NK-92 (cell line): Measurements from ENCODE around the gene CEP152.

Experiments used
- DNase-seq: peaks from one replicate; lab custom pipeline; 2025; ENCODE audit not compliant: unreplicated experiment; lab: John Stamatoyannopoulos, UW

The CEP152 gene

DNA sequence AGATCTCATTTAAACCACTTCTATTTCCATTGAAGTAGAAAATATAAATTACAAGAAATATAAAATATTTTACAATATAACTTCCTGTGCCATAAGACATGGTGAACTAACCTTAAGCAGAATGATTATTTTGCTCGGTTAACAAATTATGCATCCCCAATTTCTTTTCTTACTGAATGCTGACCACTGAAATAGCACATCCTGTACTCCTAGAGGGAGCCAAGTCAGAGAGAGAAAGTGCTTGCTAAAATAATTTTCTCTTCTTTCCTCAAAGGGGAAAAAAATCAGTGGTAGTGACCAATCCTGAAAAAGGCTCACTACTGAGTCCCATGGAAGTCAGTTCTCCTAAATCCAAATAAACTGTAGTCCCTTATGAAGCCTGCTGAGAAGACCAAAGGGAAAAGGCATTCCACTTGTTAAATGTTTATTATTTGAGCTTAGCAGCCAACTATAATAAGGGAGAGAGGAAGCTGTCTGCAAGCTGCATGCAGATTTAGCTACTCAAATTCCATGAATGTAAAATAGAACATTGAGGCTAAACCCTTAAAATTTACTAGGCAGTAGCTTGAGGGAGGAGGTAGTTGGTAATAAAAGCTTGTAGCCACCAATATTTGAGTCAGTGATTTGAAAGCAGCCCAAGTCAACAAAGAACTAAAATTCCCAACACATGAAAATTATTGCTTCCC, 33.1 kb downstream of the CEP152 start:
- no peak for DNase-seq

DNA sequence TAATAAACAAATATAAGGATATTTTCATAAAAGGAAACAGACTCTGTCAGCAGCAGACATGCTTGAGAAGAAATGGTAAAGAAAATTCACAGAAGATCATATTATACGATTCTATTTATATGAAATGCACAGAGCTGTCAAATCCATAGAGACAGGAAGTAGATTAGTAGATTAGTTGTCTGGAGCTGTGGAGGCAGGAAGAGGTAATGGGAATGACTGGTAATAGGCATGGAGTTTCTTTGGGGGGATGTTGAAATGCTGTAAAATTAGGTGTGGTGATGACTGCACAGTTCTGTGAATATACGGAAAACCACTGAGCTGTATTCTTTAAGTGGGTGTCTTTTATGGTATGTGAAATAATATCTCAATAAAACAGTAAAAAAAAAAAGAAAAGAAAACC, 35.3 kb downstream of the CEP152 start:
- DNase-seq: no peak

DNA sequence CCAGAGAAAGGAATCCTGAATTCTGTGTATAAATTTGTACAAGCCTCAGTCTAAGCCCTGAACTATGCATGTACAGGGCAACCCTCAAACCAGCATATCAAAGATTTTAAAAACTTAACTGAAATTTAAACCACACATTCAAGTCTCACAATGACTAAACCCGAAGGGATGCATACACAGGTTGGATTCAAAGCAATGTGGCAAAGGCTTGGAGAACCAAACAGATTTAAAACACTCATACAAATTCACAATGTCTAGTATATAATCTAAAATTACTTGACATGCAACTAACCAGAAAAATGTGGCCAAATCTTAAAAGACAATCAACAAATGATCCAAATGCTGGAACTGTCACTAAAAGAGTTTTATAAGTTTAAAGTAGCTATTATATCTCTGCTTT, 36.4 kb downstream of the CEP152 start:
- DNase-seq: no peak

DNA sequence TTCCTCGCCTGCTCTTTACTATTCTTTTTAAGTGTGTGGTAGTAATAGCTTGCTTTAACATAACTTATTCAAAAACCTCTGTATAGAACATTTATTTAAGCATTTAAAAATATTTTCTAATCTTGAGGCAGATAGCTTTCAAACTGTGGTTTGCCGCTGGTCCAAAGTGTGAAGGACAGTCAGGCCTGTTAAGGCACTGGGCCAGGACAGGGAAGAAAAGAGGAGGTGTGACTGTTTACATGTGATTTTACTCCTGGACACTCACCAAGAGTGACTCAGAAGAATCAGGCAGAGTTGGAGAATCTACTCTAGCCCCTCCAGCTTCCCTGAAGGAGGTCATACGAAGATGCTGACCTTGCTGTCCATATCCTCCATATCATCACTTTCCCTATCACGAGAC, 44.7 kb downstream of the CEP152 start:
- no peak for DNase-seq

DNA sequence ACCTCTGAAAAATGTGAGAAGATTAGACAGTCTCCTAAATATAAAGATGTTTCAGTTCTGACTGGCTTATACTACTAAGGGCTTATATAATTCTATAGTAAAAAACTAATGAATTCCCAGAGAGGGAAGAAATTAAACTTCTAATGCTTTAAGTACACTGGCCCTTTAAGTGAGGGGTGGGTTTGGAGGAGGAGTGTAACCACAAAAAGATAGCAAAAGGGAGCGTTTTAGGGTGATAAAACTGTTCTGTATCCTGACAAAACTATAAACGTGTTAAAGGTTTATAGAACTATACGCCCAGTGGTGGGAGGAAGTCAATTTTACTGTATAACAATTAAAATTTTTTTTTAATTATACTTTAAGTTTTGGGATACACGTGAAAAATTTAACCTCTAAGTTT, 45.8 kb downstream of the CEP152 start:
- DNase-seq: no peak

DNA sequence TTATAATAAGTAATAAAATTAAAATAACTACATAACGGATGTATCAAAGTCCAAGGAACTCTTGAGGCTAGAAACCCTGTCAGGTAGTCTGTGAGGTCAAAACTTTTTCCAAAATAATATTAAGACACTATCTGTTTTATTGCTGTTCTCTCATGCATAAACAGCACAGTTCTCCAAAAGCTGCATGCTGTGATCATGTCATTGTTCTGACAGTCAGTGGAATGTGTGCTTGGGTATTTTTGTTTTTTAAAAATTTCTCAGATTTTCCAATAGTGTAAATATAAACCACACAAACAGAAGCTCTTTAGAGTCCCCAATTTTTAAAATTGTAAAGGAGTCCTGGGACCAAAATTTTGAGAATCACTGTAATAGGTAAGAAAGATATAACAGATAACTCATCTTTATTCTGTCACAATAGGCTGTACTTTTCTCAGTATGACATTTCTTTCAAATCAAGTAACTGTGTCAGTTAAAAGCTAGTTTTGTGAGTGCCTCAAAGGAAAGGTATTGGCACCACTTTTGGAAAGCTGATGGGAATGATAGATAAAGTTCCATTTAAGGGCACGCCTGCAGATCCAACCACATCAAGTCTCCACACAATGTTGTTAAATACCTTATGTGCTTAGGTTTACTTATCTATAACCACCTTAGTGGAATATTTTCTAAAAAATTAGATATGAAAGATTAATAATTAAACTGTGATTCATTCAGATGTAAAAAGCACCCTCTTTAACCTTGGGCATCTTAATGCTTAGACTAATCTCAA, 49.3 kb downstream of the CEP152 start:
- no peak for DNase-seq

DNA sequence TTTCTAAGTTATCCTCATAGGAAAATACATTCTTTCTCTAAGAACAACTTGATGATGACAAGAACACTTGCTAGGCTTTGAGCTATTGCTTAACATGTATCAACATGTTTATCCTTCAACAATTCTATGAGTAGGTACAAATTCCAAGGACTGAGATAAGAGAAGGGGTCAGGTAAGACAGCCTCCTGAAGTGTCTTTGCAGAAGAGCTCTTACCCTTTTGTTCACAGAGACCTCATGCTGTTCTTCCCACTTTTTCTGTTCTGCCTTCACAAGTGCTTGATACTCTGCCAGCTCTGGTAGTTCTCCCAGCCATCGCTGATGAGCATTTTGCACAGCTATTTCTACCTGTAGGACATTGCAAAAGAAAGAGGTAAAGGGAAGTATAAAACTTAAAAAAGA, 50.9 kb downstream of the CEP152 start:
- DNase-seq: no peak

DNA sequence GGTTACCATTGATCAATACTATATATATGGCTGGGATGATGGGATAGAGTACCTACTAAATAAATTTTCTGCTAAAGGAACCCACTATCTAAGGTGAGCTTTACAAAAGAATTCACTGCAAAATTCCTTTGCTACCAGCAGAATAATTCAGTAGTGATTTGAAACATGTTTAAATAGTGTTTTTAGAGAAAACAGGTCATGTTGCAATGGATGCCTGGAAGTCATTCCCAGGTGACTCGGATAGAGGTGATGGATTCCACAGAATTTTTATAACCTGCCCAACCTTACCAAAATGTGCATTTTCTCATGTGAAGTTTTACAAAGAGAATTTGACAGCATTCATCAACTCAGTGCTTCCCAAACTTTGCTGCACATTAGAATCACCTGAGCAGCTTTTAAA, 53.2 kb downstream of the CEP152 start:
- no peak for DNase-seq

DNA sequence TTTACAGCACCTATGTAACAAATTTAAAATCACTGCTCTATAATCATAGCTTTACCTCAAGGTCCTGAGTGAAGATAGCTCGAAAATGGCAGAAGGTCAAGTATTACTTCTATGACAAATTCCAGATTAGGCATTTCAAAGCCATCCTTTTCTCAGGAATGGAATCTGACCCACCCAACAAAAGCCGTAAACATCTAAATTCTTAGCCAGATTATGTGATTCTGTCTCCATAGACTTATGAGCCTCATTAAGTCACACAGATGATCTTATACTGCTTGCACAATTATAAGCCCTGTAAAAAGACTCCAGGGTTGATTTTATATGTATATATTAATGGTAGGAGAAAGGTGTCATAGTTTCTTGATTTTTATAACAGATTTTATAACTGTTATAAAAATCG, 56.9 kb downstream of the CEP152 start:
- DNase-seq: no peak

DNA sequence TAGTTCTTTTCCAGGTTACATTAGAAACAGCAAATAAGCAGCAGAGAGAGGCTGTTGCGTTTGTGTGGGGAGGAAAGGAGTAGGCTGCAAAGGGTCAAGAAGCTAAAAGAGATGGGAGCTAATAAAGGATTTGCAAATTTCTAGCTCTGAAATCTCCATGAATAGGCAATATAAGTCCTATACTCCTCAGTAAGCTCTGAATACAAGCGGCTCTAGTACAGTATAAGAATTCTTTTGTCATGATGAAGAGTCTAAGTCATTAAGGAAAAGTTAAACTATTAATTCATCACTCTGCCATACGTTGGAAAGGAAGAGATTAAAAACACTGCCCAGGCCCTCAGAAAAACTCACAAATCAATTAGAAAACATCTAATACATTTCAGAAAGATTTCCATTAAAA, 59.3 kb downstream of the CEP152 start:
- DNase-seq: no peak

DNA sequence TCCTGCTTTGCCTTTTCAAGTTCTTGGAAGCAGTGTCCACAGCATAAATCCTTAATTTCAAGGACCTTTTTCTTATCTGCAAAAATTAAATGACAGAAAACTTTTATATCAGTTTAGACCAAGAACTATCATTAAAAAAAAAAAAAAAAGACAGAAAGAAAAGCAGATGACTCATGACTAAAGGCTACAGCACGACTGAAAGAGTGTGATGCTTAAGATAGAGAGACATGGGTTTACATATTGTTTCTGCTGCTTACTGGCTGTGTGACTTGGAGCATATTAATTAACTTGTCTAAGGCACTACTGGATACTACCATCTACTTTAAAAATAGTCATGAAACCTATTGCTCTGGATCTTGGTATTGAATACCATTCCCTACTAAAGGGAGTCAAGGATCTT, 62.3 kb downstream of the CEP152 start:
- no peak for DNase-seq

DNA sequence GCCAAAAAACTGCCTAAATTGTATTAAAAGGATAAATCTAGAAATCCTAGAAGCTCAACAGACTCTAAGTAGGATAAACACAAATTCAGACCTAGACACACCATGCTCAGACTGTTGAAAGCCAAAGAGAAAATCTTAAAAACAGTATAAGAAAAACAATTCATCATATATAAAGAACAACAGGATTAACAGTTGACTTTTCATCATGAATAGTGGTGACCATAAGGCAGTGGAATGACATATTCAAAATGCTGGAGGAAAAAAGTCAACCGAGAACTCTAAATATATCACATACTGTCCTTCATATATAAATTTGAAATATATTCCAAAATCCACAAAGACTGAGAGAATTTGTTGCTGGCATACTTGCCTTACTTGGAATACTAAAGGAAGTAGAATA, 77.3 kb downstream of the CEP152 start:
- no peak for DNase-seq

DNA sequence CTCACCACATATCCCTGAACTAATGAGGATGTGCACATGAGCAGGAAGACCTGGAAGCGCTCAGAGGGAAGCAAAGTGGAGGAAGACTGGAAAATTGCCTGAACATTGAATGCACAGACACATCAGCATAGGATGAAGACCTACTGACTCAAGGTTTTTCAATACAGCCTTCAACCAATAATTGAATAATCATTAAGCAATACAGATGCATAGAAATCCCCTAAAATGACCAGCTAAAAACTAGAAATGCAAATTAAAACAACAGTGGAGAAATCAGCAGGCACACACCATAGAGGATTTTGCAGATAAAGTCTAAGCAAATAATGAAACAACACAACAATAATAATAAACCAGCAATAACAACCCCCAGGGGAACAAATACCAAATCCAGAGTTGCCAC, 80.4 kb downstream of the CEP152 start:
- no peak for DNase-seq

DNA sequence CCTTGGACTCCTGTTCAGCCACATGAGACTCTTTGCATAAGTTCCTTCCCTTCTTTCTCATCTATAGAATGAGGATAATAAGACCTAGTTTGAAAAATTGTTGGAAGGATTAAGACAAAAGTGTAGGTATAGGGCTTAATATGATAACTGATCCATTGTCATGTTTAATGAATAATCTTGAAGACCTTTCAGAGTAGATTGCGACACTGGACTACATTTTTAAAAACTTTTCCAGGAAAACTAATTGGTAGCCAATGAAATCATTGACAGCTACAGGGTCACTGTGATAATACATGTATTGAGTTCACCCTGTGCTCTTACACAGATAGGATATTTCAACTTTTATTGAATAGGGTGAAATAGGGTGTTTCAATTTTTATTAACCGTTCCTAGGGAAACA, 86.9 kb downstream of the CEP152 start:
- no peak for DNase-seq

DNA sequence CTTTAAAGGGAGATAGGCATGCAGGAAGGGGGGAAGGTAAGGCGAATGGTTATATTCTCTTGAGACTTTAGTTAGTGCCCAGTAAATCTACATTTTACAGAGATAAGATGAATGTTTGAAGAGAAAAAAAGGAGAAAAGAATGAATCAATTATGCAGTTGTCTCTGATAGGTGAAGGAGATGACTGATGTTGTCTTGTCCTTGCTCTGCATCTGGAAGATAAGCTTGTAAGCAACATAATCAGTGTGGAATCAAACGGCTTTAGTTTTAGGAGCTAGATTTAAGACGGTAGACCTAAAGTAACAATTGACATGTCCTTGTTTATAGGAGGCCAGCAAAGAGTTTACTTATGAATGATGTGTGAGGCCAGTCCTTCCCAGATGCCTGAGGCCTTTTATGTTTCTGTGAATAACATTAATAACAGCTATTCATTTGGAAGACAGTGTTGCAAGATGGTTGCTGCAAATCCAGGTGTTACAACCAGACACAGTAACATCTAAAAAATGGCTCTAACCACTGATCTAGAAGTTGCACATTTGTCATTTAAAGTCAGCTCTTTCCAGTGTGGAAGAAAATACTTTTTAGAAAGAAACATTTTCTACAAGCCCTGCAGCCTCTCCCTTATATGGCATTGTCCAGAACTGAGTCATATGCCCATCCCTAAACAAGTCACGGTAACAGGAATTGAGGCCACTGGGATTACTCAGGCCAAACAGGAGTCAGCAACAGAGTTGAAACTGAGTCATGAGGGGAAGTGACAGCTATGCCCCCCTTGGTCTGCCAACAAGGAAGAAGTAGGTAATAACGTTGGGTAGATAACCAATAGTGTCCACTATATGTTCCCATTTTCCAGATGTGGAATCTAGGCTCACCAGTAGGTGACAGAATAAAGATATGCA, 87.9 kb downstream of the CEP152 start:
- DNase-seq: no peak

DNA sequence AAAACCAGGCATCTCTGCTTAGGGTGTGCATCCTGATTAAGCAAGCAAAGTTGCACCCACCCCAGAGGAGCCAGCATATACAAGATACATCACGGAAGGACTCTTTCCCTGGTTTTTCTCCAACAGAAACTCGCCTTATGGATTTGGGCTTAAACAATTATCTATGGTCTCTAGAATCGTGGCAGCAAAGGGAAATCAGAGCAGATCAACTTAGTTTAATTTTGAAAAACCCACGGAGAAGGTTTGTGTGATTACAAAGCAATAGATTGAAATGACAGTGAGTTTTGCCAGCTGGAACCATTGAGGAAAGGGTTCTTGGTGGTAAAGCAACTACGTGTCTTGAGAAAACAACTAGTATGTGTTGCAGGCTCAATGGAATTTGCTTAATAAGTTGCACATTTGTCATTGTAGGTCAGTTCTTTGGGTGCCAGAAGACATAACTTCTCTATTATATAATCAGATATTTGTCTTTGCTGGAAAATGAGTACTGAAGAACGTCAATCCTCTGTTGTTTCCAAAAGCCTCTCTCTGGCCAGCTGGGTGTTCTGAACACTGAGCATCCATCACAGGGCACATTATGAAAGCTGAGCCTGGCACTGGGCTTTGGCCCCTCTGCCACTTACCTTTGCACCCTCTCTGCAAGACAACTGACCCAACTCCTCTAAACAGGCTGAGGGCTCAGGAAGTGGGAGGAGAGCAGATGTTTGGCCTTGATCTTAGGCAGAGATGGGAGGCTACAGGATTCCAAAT, 89.6 kb downstream of the CEP152 start:
- no peak for DNase-seq

DNA sequence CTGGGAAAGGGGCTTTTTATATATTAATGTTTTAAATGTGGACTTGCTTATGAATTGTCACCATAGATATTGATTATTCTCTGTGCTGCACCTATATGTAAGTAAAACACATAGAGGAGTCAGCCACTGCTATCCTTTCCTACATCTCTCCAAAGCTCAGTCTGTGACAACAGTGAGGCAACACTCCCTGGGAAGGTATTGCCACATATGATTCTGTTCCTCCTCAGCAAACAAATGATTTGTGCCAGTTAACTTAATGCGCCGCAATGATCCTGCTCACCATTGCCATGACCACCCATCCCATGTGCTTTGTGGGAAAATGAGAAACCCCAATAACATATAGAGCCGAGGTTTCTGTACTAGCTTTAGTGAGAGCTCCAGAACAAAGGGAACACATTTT, 90.2 kb downstream of the CEP152 start:
- no peak for DNase-seq

DNA sequence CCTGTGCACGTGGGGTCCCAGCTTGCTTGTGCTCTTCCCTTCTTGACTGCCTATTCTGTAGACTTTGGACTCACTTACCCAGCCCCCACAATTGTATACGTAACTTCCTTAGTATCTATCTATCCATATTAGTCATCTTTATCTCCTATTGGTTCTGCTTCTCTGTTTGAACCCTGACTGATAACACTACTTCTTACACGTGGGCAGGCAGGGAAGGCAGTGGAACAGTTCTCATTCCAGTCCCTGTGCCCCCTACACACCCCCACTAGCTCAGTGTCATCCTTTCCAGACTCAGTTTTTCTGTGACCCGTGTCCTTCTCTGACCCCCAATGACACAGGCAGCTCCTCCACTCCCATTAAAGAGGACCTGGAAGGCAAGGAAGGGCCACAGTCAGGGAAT, 91.2 kb downstream of the CEP152 start:
- DNase-seq: no peak

DNA sequence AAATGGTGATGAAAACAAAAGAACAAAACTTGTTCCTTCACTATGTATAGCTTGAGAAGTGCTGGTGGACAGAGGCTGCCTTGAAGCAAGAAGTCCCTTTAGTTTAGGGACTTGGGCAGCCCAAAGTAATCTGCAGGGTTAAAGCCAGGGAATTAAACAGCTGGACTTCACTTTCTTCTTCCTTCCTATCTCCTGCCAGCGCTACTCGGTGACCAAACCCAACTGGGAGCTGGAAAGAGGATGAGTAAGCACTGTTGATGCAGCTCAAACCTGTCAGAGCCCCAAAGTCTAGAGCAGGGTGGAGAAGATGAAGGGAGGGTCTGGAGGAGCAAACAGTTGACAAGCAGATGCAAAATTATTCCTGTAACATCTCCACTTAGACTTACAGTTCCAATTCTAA, 92.2 kb downstream of the CEP152 start:
- no peak for DNase-seq

DNA sequence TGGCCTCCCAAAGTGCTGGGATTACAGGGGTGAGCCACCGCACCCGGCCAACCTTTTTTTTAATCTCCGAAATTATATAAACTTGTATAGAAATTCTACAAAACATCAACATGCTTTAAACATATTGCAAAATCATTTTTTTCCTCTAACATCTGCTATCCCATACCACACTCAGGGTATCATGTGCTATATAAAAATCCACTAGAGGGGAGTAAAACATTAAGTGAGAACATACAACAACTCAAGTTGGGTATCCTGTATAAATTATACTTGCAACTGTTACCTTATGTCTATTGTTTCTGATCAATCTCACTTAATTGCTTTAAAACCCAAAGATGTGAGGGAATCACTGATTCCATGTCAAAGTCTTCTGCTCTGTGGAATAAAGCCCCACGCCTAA, 93.4 kb downstream of the CEP152 start:
- DNase-seq: no peak

DNA sequence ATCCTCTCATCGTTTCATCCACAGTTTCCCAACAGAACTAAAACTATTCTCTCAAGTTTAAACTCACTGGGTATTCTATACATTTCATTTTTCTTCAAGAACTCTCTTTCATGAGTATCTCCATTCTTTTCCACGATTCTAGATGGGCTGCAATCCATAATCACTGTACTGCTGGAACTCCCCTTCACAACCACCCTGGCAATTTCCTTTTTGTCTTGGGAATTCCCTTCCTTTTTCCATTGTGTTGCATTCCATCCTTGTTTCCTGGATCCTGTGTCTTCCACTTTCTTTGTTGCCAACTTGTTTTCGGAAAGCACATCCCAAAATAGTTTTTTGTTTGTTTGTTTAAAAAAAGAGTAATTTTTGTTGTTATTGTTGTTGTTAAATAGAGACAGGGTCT, 98.3 kb downstream of the CEP152 start:
- no peak for DNase-seq
